Endothelial cell of umbilical vein (primary cell): ENCODE measurements around the gene LRRC38. TPM values are rescaled to one million over a fixed set of nuclear protein-coding genes. Genes with fewer than 3 reads are reported as not detected.

Source experiments
- BruUV-seq: library from RNA; stranded (reverse); fragments of 400-500 nt; replicated peaks from 2 replicates; lab custom pipeline; 2021; lab: Mats Ljungman, UMichigan
- CTCF ChIA-PET: fragments of 300-600, 350-600 bp; sonication (Branson Sonifier 250); formaldehyde crosslinking; loops from one replicate; lab custom pipeline; 2021; ENCODE audit warnings: antibody characterized with exemption, inconsistent platforms; lab: Charles Lee
- POLR2A ChIA-PET: fragments of 300-600, 350-600 bp; sonication (Branson Sonifier 250); formaldehyde crosslinking; loops from one replicate; lab custom pipeline; 2021; ENCODE audit warnings: antibody characterized with exemption, inconsistent platforms; lab: Charles Lee
- DNase-seq: peaks from one replicate; pipeline ENCODE4 v3.0.0-alpha.2; 2011; ENCODE audit warnings: low read depth, low spot score
- FAIRE-seq: peaks from 2 replicates; lab custom pipeline; 2011; peaks lifted over from hg19 to GRCh38; lab: Jason Lieb, UNC
- H2AFZ ChIP-seq: 2 replicates; pipeline ENCODE4 v1.6.0; 2012; ENCODE audit warnings: low read depth, low read length, control low read depth, inconsistent platforms
- H3K27ac ChIP-seq: 2 replicates; pipeline ENCODE4 v1.5.1; 2011; ENCODE audit warnings: low read depth, mild to moderate bottlenecking, control low read depth, low read length, moderate library complexity; ENCODE audit not compliant: insufficient read depth
- H3K27me3 ChIP-seq, 2 experiments: 2 replicates each; pipeline versions ENCODE4 v1.6.0 to v1.6.1; 2011; ENCODE audit warnings: low read length in 2 of 2, mixed read lengths in 1 of 2; ENCODE audit not compliant: control insufficient read depth in 2 of 2, insufficient read depth in 2 of 2
- H3K36me3 ChIP-seq, 2 experiments: 2 replicates in 1 of 2; 3 replicates in 1 of 2; pipeline ENCODE4 v1.5.1; 2011; ENCODE audit warnings: low read length in 2 of 2, mild to moderate bottlenecking in 1 of 2, moderate library complexity in 1 of 2; ENCODE audit not compliant: control insufficient read depth in 2 of 2, insufficient read depth in 2 of 2; ENCODE audit errors: extremely low read depth in 1 of 2
- H3K4me1 ChIP-seq: 3 replicates; pipeline ENCODE4 v1.5.1; 2011; ENCODE audit warnings: mild to moderate bottlenecking, low read length; ENCODE audit not compliant: control insufficient read depth, insufficient read depth; ENCODE audit errors: extremely low read depth
- H3K4me2 ChIP-seq: 2 replicates; pipeline ENCODE4 v1.6.1; 2011; ENCODE audit warnings: low read length, control low read depth, mixed read lengths; ENCODE audit not compliant: insufficient read depth
- H3K4me3 ChIP-seq, 3 experiments: fragments of 200-600 bp in 1 of 3; sonication (generic), shearing (Covaris generic) in 1 of 3; replicated peaks in 1 of 3; 2 replicates each; pipeline ENCODE4 v1.5.1; 2011 to 2016; ENCODE audit warnings: control low read depth in 3 of 3, low read length in 3 of 3, mild to moderate bottlenecking in 2 of 3, inconsistent platforms in 1 of 3, low read depth in 1 of 3, moderate library complexity in 1 of 3; ENCODE audit not compliant: insufficient read depth in 1 of 3
- H3K79me2 ChIP-seq: 2 replicates; pipeline ENCODE4 v1.6.0; 2012; ENCODE audit warnings: low read length, inconsistent platforms; ENCODE audit not compliant: control insufficient read depth, insufficient read depth
- H3K9ac ChIP-seq: replicated peaks from 2 replicates; pipeline ENCODE3; 2011; ENCODE audit warnings: low read length, control low read depth; ENCODE audit not compliant: insufficient read depth; ENCODE audit errors: extremely low read depth
- H3K9me1 ChIP-seq: replicated peaks from 3 replicates; pipeline ENCODE4 v1.6.0; 2011; ENCODE audit warnings: mild to moderate bottlenecking, low read length; ENCODE audit not compliant: control insufficient read depth, insufficient read depth; ENCODE audit errors: extremely low read depth
- H3K9me3 ChIP-seq: replicated peaks from 2 replicates; pipeline ENCODE4 v1.5.1; 2012; ENCODE audit warnings: low read length, inconsistent platforms; ENCODE audit not compliant: control insufficient read depth, insufficient read depth
- H4K20me1 ChIP-seq: replicated peaks from 2 replicates; pipeline ENCODE3; 2011; ENCODE audit warnings: mild to moderate bottlenecking, low read length; ENCODE audit not compliant: control insufficient read depth, insufficient read depth; ENCODE audit errors: extremely low read depth
- CTCF ChIP-seq, 2 donors: IDR thresholded peaks; 1 replicate in 1 of 2; 2 replicates in 1 of 2; pipeline ENCODE4 v1.5.1; 2011; ENCODE audit warnings: low read length in 2 of 2, mild to moderate bottlenecking in 2 of 2, moderate library complexity in 2 of 2, control low read depth in 1 of 2, inconsistent platforms in 1 of 2, low read depth in 1 of 2; ENCODE audit not compliant: insufficient read depth in 1 of 2; ENCODE audit errors: extremely low read depth in 1 of 2
- EZH2 ChIP-seq: IDR thresholded peaks from 2 replicates; pipeline ENCODE4 v1.6.1; 2012; ENCODE audit warnings: borderline replicate concordance, low read depth, mild to moderate bottlenecking, moderate library complexity, low read length, inconsistent platforms; ENCODE audit not compliant: severe bottlenecking
- FOS ChIP-seq: IDR thresholded peaks from 2 replicates; pipeline ENCODE4 v1.6.1; 2011; ENCODE audit warnings: mild to moderate bottlenecking, low read length, moderate library complexity, borderline replicate concordance; ENCODE audit not compliant: insufficient read depth
- GATA2 ChIP-seq: IDR thresholded peaks from 2 replicates; pipeline ENCODE4 v1.7.0; 2011; ENCODE audit warnings: low read depth, mild to moderate bottlenecking, moderate library complexity, mixed read lengths, low read length; ENCODE audit not compliant: insufficient read length, insufficient read depth
- JUN ChIP-seq: IDR thresholded peaks from 2 replicates; pipeline ENCODE4 v1.6.1; 2011; ENCODE audit warnings: borderline replicate concordance, low read depth; ENCODE audit not compliant: insufficient read length, insufficient read depth
- MAX ChIP-seq: IDR thresholded peaks from 2 replicates; pipeline ENCODE4 v1.6.1; 2011; ENCODE audit not compliant: insufficient read depth, insufficient read length
- MYC ChIP-seq: IDR thresholded peaks from one replicate; pipeline ENCODE4 v1.6.1; 2011; ENCODE audit warnings: mild to moderate bottlenecking, low read depth, low read length
- POLR2A ChIP-seq: IDR thresholded peaks from 2 replicates; pipeline ENCODE4 v1.6.1; 2012; ENCODE audit warnings: low read depth, mild to moderate bottlenecking, control low read depth, low read length
- POLR2AphosphoS5 ChIP-seq: IDR thresholded peaks from 2 replicates; pipeline ENCODE4 v1.6.1; 2012; ENCODE audit warnings: low read depth, mild to moderate bottlenecking, control low read depth, low read length, moderate library complexity; ENCODE audit not compliant: insufficient read depth
- dilution Hi-C: fragments of 300-500 bp; cut with MboI; formaldehyde crosslinking; loops from one replicate; pipeline ENCODE4 v1.15.0; 2019; ENCODE audit warnings: low sequenced_read_pairs; ENCODE audit not compliant: extremely low pct_ligation_motif_present
- intact Hi-C: fragments of 100-400 bp; cut with micrococcal nuclease; formaldehyde crosslinking; loops from one replicate; pipeline ENCODE4 v1.10.0; 2022
- polyA plus RNA-seq, 4 experiments: library from polyadenylated mRNA; depleted of rRNA in 3 of 4; stranded (reverse) in 3 of 4; unstranded in 1 of 4; fragments of >200 nt; gene quantifications; 2 replicates each; pipeline versions ENCODE4 v1.2.1 to v1.2.3, GENCODE V29; 2011 to 2012; ENCODE audit warnings: missing spikeins in 1 of 4
- total RNA-seq: library from RNA; stranded (reverse); gene quantifications from 2 replicates; pipeline ENCODE4 v1.2.3, GENCODE V29; 2021

Gene LRRC38
- total and polyA plus RNA-seq, 2 donors (not counting 3 experiments of a cell fraction or from before 2014, with no cell fraction given) = not detected

- no TSS peak for BruUV-seq
- no peak overlapping the region for H3K9ac ChIP-seq
- CTCF ChIA-PET = interaction anchor here (0.8 kb wide), 1 partner anchor 247 kb away, joined by 3 read pairs; no protein-coding TSS in a partner anchor
- dilution Hi-C loops (no loop called here), intact Hi-C loops (no loop called here)
- no peaks in the 10 kb centered on the region for H3K36me3 ChIP-seq
- POLR2A ChIA-PET = no interaction called here
- TF ChIP-seq JUN (no peak), EZH2 (no peak), MYC (no peak)
- H2AFZ ChIP-seq = no peak overlapping the region
- H3K4me1 ChIP-seq = no peaks in the 10 kb centered on the region
- no peak for DNase-seq
- no peaks in the 10 kb centered on the region for H4K20me1 ChIP-seq
- H3K9me3 ChIP-seq = peaks cover 5% of the 10 kb centered on the region
- no peaks in the 10 kb centered on the region for H3K79me2 ChIP-seq
- no peaks in the 10 kb centered on the region for H3K27me3 ChIP-seq
- no peak overlapping the region for H3K4me3 ChIP-seq
- no peak for FAIRE-seq
- no peak overlapping the region for H3K4me2 ChIP-seq
- H3K27ac ChIP-seq = no peak overlapping the region
- H3K9me1 ChIP-seq = no peaks in the 10 kb centered on the region
Observed at GRCh38 chr1:13535227-13535626, 21.4 kb upstream of the LRRC38 start.

- Histone ChIP-seq H3K9me3 (peaks cover 3% of the 10 kb centered on the region), H3K36me3 (no peaks in the 10 kb centered on the region), H3K27me3 (no peaks in the 10 kb centered on the region), H2AFZ (no peak overlapping the region), H3K27ac (no peak overlapping the region), H3K4me1 (no peaks in the 10 kb centered on the region), H3K9me1 (no peaks in the 10 kb centered on the region), H3K4me3 (no peak overlapping the region), H3K79me2 (no peaks in the 10 kb centered on the region), H3K9ac (no peak overlapping the region), H4K20me1 (no peaks in the 10 kb centered on the region), H3K4me2 (no peak overlapping the region)
- DNase-seq = no peak
- FAIRE-seq = no peak
- TF ChIP-seq MYC (no peak), CTCF (IDR thresholded peaks at IDR 0.05; ENCODE audit: extremely low read depth in 1 of 2, insufficient read depth in 1 of 2, low read depth in 1 of 2, low read length in 2 of 2) (no peak), JUN (no peak), POLR2A (no peak), EZH2 (no peak), FOS (no peak), MAX (no peak), GATA2 (no peak), POLR2AphosphoS5 (no peak)
- dilution Hi-C loops (no loop called here), intact Hi-C loops (no loop called here)
- ChIA-PET POLR2A (no interaction called here), CTCF (no interaction called here)
- BruUV-seq = no TSS peak
Observed at GRCh38 chr1:13528320-13528719, 14.5 kb upstream of the LRRC38 start.
